Epithelial cell of esophagus (primary cell): Measurements from ENCODE around the gene SEPTIN7.

Source experiments
- DNase-seq: peaks from one replicate; pipeline ENCODE4 v3.0.0; 2010; ENCODE audit warnings: low read depth
- H3K4me3 ChIP-seq: 2 replicates; pipeline ENCODE4 v1.5.1; 2011; ENCODE audit warnings: mild to moderate bottlenecking, low read length, control low read depth
- CTCF ChIP-seq: IDR thresholded peaks from 2 replicates; pipeline ENCODE4 v1.5.1; 2011; ENCODE audit warnings: low read depth, mild to moderate bottlenecking, low read length, control low read depth, inconsistent platforms; ENCODE audit not compliant: insufficient read depth; ENCODE audit errors: missing control alignments

Gene SEPTIN7

GRCh38 chr7:35758421-35758820 lies 42.4 kb upstream of the SEPTIN7 start:
- no peak overlapping the region for H3K4me3 ChIP-seq
- no peak for TF ChIP-seq CTCF
- no peak for DNase-seq

GRCh38 chr7:35760143-35760745 lies 40.6 kb upstream of the SEPTIN7 start:
- no peak for DNase-seq

GRCh38 chr7:35761871-35762677 lies 38.8 kb upstream of the SEPTIN7 start:
- no peak for TF ChIP-seq CTCF
- DNase-seq = no peak
- H3K4me3 ChIP-seq = no peak overlapping the region

More at GRCh38 chr7:35760143-35760745, 40.6 kb upstream of the SEPTIN7 start:
- no peak for TF ChIP-seq CTCF
- no peak overlapping the region for H3K4me3 ChIP-seq

GRCh38 chr7:35762781-35763180 lies 38.1 kb upstream of the SEPTIN7 start:
- no peak for TF ChIP-seq CTCF
- no peak for DNase-seq
- H3K4me3 ChIP-seq = no peak overlapping the region

GRCh38 chr7:35768346-35768745 lies 32.5 kb upstream of the SEPTIN7 start:
- H3K4me3 ChIP-seq = no peak overlapping the region
- no peak for TF ChIP-seq CTCF
- DNase-seq = no peak

GRCh38 chr7:35771776-35772175 lies 29.1 kb upstream of the SEPTIN7 start:
- no peak for TF ChIP-seq CTCF
- no peak overlapping the region for H3K4me3 ChIP-seq
- no peak for DNase-seq

GRCh38 chr7:35773994-35774393 lies 26.9 kb upstream of the SEPTIN7 start:
- no peak for TF ChIP-seq CTCF
- no peak for DNase-seq

More at GRCh38 chr7:35773994-35774393, 26.9 kb upstream of the SEPTIN7 start:
- H3K4me3 ChIP-seq = no peak overlapping the region
